Keratinocyte (primary cell): ENCODE measurements around the gene NT5M. TPM values are rescaled to one million over a fixed set of nuclear protein-coding genes. Genes with fewer than 3 reads are reported as not detected.

Experiments used
- DNase-seq: peaks from one replicate; pipeline ENCODE4 v3.0.0-alpha.2; 2011; ENCODE audit warnings: low read depth, missing footprints, low spot score
- FAIRE-seq: peaks from 2 replicates; lab custom pipeline; 2011; peaks lifted over from hg19 to GRCh38; lab: Jason Lieb, UNC
- H2AFZ ChIP-seq: 2 replicates; pipeline ENCODE4 v1.6.0; 2012; ENCODE audit warnings: low read length, control low read depth, inconsistent platforms; ENCODE audit not compliant: control insufficient read depth
- H3K27ac ChIP-seq: 2 replicates; pipeline ENCODE4 v1.5.1; 2011; ENCODE audit warnings: low read length; ENCODE audit not compliant: control insufficient read depth, insufficient read depth
- H3K27me3 ChIP-seq: 3 replicates; pipeline ENCODE4 v1.6.0; 2011; ENCODE audit warnings: low read length; ENCODE audit not compliant: control insufficient read depth, insufficient read depth; ENCODE audit errors: extremely low read depth
- H3K36me3 ChIP-seq, 2 experiments: 2 replicates in 1 of 2; 3 replicates in 1 of 2; pipeline ENCODE4 v1.5.1; 2011; ENCODE audit warnings: low read length in 2 of 2, mild to moderate bottlenecking in 1 of 2; ENCODE audit not compliant: control insufficient read depth in 2 of 2, insufficient read depth in 2 of 2; ENCODE audit errors: extremely low read depth in 1 of 2
- H3K4me1 ChIP-seq: 3 replicates; pipeline ENCODE4 v1.5.1; 2011; ENCODE audit warnings: low read length; ENCODE audit not compliant: control insufficient read depth, insufficient read depth; ENCODE audit errors: extremely low read depth
- H3K4me2 ChIP-seq: 3 replicates; pipeline ENCODE4 v1.6.0; 2011; ENCODE audit warnings: low read depth, low read length; ENCODE audit not compliant: control insufficient read depth, insufficient read depth; ENCODE audit errors: extremely low read depth
- H3K4me3 ChIP-seq, 3 experiments: fragments of 200-600 bp in 1 of 3; sonication (generic) in 1 of 3; 2 replicates in 2 of 3; 3 replicates in 1 of 3; pipeline ENCODE4 v1.5.1; 2011 to 2016; ENCODE audit warnings: low read length in 3 of 3, mild to moderate bottlenecking in 3 of 3, control low read depth in 2 of 3, inconsistent platforms in 1 of 3, low read depth in 1 of 3, mixed read lengths in 1 of 3, mixed run types in 1 of 3, moderate library complexity in 1 of 3; ENCODE audit not compliant: control insufficient read depth in 2 of 3, insufficient read depth in 2 of 3; ENCODE audit errors: extremely low read depth in 1 of 3
- H3K79me2 ChIP-seq: 2 replicates; pipeline ENCODE4 v1.6.0; 2012; ENCODE audit warnings: low read length; ENCODE audit not compliant: control insufficient read depth, insufficient read depth
- H3K9ac ChIP-seq: 3 replicates; pipeline ENCODE4 v1.6.0; 2011; ENCODE audit warnings: low read length; ENCODE audit not compliant: control insufficient read depth, insufficient read depth; ENCODE audit errors: extremely low read depth
- H3K9me1 ChIP-seq: 3 replicates; pipeline ENCODE4 v1.6.0; 2011; ENCODE audit warnings: low read length; ENCODE audit not compliant: control insufficient read depth, insufficient read depth; ENCODE audit errors: extremely low read depth
- H3K9me3 ChIP-seq: 2 replicates; pipeline ENCODE4 v1.5.1; 2012; ENCODE audit warnings: low read depth, low read length; ENCODE audit not compliant: control insufficient read depth
- H4K20me1 ChIP-seq: 3 replicates; pipeline ENCODE4 v1.6.0; 2011; ENCODE audit warnings: low read length; ENCODE audit not compliant: control insufficient read depth, insufficient read depth; ENCODE audit errors: extremely low read depth
- EZH2 ChIP-seq: IDR thresholded peaks from one replicate; pipeline ENCODE4 v1.6.1; 2012; ENCODE audit warnings: inconsistent platforms, mild to moderate bottlenecking, low read length, moderate library complexity
- dilution Hi-C: fragments of 300-500 bp; cut with MboI; formaldehyde crosslinking; loops from one replicate; pipeline ENCODE4 v1.7.0; 2020; ENCODE audit warnings: low sequenced_read_pairs; ENCODE audit not compliant: extremely low pct_ligation_motif_present
- polyA plus RNA-seq, 5 experiments: library from polyadenylated mRNA; depleted of rRNA in 3 of 5; stranded (reverse) in 3 of 5; stranded (forward) in 1 of 5; unstranded in 1 of 5; fragments of >200 nt; gene quantifications; 1 replicate in 1 of 5; 2 replicates in 3 of 5; 3 replicates in 1 of 5; pipeline versions ENCODE4 v1.2.1 to v1.2.3, GENCODE V29; 2011 to 2012; ENCODE audit warnings: missing spikeins in 2 of 5, low read depth in 1 of 5, low replicate concordance in 1 of 5
- TF ChIP-seq, protein P1 (sequence below), 3 experiments: IDR thresholded peaks in 1 of 3; conservative IDR thresholded peaks in 1 of 3; optimal IDR thresholded peaks in 1 of 3; 2 replicates in 2 of 3; 3 replicates in 1 of 3; pipeline versions ENCODE3 to v1.5.1; 2011; ENCODE audit warnings: low read length in 3 of 3, mild to moderate bottlenecking in 3 of 3, moderate library complexity in 2 of 3, control low read depth in 1 of 3, inconsistent platforms in 1 of 3; ENCODE audit not compliant: insufficient read depth in 2 of 3; ENCODE audit errors: extremely low read depth in 1 of 3

NT5M gene
- polyA plus RNA-seq, 1 donor (not counting 4 experiments of a cell fraction or from before 2014, with no cell fraction given): 0.16 TPM

DNA sequence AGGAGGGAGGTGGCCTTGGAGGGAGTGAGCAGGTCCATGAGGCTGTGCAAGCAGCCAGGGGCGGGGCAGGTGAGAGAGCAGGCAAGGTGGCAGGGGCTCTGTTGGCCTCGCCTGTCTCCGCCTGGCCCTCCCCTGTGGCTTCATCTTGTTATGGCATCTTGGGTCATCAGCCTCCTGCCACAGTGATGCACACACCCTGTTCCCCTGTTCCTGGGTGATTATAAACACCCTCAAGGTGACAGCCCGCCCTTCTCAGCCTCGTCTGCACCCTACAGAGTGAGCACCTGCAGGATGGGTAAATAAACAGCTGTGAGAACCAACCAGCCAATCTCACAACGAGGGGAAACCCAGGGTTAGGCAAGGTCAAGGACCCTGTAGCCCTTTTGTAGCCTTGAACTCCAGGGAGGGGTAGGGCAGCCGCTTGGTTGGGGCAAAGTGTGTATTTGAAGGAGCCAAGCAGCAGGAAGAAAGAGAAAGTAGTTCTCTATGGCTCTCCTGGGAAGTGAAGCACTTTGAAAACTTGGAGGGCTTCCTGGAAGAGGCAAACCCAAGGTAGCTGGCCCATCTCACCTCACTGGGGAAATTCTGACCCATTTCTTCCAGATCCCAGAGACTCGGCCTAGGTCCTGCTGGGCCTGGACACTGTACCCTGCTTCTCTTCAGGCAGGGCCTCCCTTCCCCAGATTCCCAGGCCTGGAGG, 60.6 kb downstream of the NT5M start:
- Histone ChIP-seq H3K9ac (no peak overlapping the region), H4K20me1 (peaks cover 3% of the 10 kb centered on the region), H2AFZ (no peak overlapping the region), H3K27ac (no peak overlapping the region), H3K79me2 (no peaks in the 10 kb centered on the region), H3K9me1 (no peaks in the 10 kb centered on the region), H3K4me1 (no peaks in the 10 kb centered on the region), H3K36me3 (no peaks in the 10 kb centered on the region), H3K4me2 (no peak overlapping the region), H3K4me3 (no peak overlapping the region), H3K27me3 (peaks cover 29% of the 10 kb centered on the region), H3K9me3 (no peaks in the 10 kb centered on the region)
- dilution Hi-C loops: no loop called here
- DNase-seq (no peak), FAIRE-seq (no peak)
- TF ChIP-seq, protein P1, sequence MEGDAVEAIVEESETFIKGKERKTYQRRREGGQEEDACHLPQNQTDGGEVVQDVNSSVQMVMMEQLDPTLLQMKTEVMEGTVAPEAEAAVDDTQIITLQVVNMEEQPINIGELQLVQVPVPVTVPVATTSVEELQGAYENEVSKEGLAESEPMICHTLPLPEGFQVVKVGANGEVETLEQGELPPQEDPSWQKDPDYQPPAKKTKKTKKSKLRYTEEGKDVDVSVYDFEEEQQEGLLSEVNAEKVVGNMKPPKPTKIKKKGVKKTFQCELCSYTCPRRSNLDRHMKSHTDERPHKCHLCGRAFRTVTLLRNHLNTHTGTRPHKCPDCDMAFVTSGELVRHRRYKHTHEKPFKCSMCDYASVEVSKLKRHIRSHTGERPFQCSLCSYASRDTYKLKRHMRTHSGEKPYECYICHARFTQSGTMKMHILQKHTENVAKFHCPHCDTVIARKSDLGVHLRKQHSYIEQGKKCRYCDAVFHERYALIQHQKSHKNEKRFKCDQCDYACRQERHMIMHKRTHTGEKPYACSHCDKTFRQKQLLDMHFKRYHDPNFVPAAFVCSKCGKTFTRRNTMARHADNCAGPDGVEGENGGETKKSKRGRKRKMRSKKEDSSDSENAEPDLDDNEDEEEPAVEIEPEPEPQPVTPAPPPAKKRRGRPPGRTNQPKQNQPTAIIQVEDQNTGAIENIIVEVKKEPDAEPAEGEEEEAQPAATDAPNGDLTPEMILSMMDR (optimal IDR thresholded peaks at IDR 0.05 in 1 of 3, IDR thresholded peaks at IDR 0.05 in 1 of 3, conservative IDR thresholded peaks at IDR 0.05 in 1 of 3; ENCODE audit: extremely low read depth in 1 of 3, insufficient read depth in 2 of 3, low read length in 3 of 3): no peak
- TF ChIP-seq EZH2: no peak

DNA sequence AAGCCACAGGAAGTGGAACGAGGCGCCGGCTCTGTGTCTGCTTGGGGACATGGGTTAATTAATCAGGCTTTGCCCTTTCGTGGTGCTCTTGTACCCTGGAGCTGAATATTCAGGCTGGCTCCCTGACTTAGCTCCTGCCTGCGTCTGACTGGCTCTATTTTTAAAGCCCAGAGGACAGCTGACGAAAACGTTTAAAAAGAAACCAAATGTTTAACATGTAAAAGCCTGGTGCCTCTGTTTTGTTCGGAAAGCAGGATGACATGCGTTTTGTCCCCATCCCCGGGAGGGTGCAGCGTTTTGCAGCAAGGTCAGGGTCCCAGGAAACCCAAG, 61.1 kb downstream of the NT5M start:
- no peak overlapping the region for H2AFZ ChIP-seq
- H3K27ac ChIP-seq: no peak overlapping the region
- H3K4me3 ChIP-seq: no peak overlapping the region
- H3K36me3 ChIP-seq: no peaks in the 10 kb centered on the region
- dilution Hi-C loops: no loop called here
- H3K9me1 ChIP-seq: no peaks in the 10 kb centered on the region
- H3K79me2 ChIP-seq: no peaks in the 10 kb centered on the region
- H3K4me2 ChIP-seq: no peak overlapping the region
- peaks cover 3% of the 10 kb centered on the region for H4K20me1 ChIP-seq
- DNase-seq (no peak), FAIRE-seq (no peak)
- peaks cover 29% of the 10 kb centered on the region for H3K27me3 ChIP-seq
- TF ChIP-seq EZH2: no peak
- TF ChIP-seq, protein P1 (optimal IDR thresholded peaks at IDR 0.05 in 1 of 3, IDR thresholded peaks at IDR 0.05 in 1 of 3, conservative IDR thresholded peaks at IDR 0.05 in 1 of 3; ENCODE audit: extremely low read depth in 1 of 3, insufficient read depth in 2 of 3, low read length in 3 of 3): no peak
- H3K9ac ChIP-seq: no peak overlapping the region
- no peaks in the 10 kb centered on the region for H3K4me1 ChIP-seq
- no peaks in the 10 kb centered on the region for H3K9me3 ChIP-seq
